GM18499 (cell line): ENCODE data around the gene CFAP126.
"Not testable (repeated sequence)": the region's sequence is repeated elsewhere in the genome, so short reads cannot be mapped to it uniquely, and the experiment has no call there.

Source experiments
- ATAC-seq: cut with Tn5 transposase; IDR thresholded peaks from one replicate; pipeline ENCODE4 v1.9.1; 2021; ENCODE audit warnings: moderate number of reproducible peaks; ENCODE audit not compliant: insufficient read depth, unreplicated experiment

The CFAP126 gene, protein sequence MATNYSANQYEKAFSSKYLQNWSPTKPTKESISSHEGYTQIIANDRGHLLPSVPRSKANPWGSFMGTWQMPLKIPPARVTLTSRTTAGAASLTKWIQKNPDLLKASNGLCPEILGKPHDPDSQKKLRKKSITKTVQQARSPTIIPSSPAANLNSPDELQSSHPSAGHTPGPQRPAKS

DNA sequence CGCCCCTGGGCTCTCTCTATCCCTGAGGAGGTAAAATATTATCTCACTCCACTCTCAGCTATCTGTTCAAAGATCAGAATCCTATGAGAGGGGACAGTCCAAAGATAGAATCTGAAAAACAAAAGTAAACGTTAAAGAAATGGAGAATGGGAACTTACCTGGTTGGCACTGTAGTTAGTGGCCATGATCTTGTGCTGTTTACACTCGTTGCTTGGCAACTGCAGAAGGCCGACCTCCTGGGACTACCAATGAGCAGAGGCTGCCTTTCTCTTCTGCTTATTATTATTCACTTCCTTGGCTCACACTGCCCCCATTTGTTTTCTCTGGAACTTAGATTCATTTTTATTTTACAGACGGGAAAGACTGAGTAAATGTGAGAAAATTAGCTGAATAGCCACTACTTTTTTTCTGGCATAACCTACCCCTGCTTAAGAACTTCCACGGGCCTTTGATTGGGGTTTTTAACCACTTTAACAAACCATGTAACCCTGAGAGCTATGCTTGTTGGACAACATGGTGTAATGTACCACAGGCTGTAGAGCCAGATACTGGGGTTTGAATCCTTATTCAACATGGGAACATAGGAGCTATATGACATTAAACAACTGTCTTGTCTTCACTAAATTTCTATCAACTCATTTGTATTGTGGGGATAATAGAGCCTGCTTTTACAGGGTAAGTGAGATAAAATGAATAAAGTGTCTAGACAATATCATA is at the start of gene CFAP126:
Gene CFAP126 (minus strand): TSS at position 193 of the 717 bp plus-strand sequence. CDS start 8 bp downstream, at position 185.
- peak; percentile 74 for ATAC-seq

DNA sequence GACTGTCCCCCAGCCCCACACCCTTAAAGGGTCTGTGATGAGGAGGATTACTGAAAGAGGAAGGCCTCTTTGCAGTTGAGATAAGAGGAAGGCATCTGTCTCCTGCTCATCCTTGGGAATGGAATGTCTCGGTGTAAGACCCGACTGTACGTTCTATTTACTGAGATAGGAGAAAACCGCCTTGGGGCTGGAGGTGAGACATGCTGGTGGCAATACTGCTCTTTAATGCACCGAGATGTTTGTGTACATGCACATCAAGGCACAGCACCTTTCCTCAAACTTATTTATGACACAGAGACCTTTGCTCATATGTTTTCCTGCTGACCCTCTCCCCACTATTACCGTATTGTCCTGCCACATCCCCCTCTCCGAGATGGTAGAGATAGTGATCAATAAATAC is 45.4 kb upstream of the CFAP126 start:
- ATAC-seq = not testable (repeated sequence)

DNA sequence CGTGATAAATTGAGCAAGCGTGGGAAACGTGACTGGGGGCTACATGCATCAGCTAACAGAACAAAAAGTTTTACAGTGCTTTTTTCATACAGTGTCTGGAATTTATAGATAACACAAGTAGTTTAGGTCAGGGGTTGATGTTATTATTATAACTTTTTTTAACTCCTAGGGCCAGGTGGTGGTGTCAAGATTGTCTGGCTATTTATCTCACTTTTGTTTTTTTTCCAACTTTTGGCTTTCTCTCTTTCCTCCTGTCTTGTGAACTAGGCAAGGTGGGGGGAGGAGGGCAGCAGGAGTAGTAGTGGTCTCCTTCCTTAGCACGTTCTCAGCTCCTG is 42.9 kb upstream of the CFAP126 start:
- not testable (repeated sequence) for ATAC-seq

DNA sequence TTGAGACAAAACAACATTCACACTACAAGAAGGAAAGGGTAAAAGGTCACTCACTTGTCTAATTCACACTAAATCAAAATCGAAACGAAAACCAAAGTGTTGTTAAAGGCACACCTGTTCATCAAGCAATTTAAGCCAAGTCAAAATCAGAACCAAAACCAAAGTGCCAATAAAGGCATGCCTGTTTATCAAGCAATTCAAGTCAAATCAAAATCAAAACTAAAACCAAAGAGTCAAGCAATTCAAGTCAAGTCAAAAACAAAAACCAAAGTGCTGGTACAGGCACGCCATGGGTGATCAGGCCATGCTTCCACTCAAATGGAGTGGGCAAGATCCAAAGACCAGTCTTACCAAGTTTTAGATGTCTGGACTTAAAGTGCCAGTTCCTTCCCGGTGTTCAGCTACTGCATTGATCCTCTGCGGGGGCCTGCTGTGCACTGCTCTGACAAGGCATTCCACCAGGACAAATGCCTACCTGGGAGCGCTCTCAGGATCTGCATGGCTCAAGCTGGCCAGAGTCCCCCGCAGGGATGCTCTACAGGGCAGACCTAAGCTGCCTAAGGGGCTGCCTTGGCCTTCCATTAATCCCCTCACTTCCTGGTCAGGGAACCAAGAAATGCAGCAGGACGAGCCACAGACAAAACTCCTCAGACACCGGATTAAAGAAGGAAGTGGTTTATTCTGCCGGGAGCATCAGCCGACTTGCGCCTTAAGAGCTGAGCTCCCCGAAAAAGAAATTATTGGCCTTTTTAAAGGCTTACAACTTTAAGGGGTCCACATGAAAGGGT is 42.4 kb upstream of the CFAP126 start:
- not testable (repeated sequence) for ATAC-seq

DNA sequence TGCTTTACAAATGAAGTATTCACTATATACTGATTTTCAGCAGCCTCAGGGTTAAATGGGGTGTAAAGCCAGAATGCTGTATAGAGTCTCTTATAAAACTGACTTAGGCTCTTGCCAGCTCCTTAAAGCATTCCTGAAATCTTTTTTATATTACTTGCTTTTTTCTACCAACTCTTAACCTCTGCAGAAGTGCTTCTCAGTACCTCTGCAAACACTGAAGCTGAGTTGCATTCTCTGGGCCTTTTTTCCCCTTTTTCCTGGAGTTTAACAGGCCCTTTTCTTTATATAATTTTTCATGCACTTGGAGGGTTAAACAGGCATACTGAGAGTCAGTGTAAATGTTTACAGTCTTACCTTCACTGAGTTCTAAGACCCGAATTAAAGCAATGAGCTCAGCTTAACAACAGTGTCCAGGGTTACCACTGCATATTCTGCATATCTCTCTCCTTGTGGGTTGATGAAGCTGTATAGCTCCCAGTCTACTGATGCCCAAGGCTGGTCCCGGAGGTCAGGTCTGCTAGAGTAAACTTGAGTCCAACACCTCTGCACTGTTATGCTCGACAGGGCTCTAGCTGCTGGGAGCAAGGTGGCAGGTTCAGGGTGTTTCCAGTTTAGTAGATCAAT is 40.9 kb upstream of the CFAP126 start:
- ATAC-seq = no peak

DNA sequence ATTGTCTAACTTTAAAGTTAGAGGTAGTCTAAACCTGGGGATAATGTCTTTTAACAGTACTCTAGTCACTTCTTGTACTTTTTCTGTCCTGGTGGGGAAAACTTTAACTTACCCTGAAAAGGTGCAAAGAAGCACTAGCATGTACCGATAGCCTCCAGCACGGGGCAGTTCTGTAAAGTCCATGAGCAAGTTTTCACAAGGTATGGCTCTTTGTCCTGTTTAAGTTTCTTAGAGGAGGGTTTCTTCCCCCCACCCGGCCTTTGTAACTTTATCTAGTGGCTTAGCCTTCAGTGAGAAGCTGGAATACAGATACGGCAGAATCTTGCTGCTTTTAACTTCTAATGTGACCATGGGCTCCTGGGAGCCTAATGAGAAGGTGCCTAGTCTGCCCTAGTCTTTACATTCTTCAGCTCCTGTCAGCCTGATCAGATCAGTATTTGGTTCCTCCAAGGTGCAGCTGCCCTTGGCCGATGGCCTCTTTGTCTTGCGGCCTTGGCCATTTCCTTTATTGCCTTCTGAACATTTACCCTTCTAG is 39.8 kb upstream of the CFAP126 start:
- ATAC-seq = no peak

DNA sequence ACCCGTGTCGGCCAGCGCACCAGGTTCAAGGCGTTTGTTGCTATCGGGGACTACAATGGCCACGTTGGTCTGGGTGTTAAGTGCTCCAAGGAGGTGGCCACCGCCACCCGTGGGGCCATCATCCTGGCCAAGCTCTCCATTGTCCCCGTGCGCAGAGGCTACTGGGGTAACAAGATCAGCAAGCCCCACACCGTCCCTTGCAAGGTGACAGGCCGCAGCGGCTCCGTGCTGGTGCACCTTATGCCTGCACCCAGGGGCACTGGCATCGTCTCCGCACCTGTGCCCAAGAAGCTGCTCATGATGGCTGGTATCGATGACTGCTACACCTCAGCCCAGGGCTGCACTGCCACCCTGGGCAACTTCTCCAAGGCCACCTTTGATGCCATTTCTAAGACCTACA is 38.9 kb upstream of the CFAP126 start:
- not testable (repeated sequence) for ATAC-seq

DNA sequence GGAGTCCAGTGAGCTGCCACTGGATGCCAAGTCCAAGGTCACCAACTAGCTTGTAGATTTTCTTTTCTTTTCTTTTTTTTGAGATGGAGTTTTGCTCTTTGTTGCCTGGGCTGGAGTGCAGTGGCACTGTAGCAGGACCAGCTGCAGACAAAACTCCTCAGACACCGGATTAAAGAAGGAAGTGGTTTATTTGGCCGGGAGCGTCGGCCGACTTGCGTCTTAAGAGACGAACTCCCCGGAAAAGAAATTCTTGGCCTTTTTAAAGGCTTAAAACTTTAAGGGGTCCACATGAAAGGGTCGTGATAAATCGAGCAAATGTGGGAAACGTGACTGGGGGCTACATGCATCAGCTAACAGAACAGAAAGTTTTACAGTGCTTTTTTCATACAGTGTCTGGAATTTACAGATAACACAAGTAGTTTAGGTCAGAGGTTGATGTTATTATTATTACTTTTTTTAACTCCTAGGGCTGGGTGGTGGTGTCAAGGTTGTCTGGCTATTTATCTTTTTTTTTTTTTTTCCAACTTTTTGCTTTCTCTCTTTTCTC is 36.4 kb upstream of the CFAP126 start:
- ATAC-seq = no peak

DNA sequence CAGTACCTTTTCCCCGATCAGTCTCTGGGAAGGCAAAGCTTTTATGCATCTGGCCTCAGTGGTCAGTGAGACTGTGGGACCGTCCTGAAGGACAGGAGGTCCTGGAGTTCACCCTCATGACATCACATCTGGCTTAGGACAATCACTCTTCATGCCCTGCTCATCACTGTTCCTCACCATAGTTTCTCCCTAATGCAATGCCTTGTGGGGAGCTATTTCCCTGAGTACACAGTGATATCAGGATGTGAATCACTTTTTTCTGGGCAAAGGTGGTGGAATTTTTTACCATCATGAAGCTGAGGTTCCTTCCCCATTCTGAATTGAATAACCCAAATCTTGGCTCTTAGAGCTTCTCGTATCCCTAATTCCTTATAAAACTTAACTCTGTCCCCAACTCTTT is 34.8 kb upstream of the CFAP126 start:
- no peak for ATAC-seq

DNA sequence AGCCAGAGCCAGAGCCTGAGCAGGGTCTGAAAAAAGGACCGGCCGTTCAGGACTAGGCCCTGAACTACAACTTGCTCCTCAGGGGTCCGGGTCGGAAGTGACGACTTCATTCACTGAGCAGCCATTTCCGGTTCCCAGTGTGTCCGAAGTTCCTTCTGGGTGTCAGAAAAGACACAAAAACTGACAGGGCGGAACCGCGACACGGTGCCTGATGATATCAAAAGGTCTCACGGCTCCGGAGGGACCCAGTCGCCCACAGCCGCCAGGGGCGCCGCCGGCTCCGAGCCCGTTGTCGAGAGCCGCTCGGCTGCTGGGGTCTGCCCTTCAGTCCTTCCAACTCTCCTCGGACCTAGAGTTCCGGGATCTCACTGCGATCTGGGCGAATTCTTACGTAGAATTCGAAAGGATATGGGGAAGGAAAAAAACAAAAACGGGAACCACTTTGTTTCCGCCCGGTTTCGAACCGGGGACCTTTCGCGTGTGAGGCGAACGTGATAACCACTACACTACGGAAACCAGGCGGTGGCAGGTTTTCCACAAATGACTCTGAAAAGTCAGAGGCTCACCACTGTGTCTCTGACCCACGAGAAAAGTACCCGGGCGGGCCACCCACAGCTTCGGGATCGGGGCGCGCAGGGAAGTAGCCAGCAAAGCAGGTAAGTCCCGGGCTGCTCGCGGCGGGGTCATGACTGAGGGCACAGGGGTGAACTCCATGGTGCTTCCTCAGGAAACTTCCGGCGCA is 31.8 kb upstream of the CFAP126 start:
- peak; percentile 63 for ATAC-seq

DNA sequence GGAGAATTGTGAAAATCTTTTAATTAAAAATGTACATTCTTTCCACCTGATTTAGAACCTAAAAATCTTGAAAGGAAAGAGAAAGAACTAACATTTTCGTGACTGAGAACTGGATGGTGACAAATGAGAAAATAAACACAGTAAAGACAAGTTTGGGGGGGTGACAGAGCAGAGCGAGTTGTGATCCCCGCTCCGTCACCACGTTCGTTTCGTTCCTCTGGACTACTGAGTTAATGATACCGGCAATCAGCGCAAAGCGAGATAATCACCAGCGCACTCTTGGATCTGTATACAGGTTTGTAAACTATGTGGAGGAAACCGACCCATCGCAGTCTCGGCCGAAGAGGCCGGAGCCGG is 31.2 kb upstream of the CFAP126 start:
- no peak for ATAC-seq

DNA sequence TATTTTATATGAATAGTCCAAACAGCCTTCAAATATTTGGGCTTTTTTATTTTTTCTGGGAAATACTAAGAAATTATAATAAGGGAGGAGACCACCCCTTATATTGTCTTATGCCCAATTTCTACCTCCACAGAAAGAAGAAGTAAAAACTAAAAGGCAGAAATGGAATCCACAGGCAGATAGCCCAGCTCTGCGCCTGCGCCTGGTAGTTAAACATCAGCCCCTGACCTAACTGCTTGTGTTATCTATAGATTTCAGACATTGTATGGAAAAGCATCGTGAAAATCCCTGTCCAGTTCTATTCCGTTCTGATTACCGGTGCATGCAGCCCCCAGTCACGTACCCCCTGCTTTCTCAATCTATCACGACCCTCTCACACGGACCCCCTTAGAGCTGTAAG is 29.4 kb upstream of the CFAP126 start:
- not testable (repeated sequence) for ATAC-seq

DNA sequence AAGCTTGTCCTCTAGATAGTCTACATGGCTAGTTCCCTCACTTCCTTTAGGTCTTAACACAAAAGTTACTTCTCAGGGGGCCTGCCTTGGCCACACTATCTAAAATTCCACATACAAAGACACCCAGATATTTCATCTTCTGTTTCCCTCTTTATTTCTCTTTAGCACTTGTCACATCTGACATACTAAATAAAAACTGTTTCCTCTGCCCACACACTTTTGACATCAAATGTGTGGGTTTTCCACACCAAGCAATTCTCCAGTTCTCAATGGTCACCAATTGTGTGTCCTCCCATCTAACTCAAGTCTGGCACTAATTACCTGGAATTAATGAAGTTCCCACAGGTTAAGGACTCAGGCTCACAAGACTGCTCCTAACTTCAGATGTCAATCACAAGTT is 25.5 kb upstream of the CFAP126 start:
- no peak for ATAC-seq

DNA sequence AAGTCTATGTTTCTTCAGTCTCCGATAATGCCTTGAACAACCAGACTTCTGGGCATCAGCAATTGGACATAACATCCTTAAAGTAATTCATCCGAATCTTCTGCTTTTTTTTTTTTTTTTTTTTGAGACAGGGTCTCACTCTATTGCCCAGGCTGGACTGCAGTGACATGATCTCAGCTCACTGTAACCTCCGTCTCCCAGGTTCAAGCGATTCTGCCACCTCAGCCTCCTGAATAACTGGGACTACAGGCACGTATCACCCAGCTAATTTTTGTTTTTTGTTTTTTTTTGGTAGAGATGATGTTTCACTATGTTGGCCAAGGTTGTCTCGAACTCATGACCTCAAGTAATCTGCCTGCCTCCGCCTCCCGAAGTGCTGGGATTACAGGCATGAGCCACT is 23.9 kb upstream of the CFAP126 start:
- no peak for ATAC-seq

DNA sequence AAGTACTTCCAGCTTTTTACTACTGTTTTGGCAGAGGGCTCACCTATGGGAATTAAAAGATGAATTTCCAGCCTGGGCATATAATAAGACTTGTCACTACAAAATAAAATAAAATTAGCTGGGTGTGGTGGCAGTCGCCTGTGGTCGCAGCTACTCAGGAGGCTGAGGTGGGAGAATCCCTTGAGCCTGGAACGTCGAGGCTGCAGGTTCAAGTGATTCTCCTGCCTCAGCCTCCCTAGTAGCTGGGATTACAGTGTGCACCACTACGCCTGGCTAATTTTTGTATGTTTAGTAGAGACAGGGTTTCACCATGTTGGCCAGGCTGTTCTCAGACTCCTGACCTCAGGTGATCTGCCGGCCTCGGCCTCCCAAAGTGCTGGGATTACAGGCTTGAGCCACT is 23.5 kb upstream of the CFAP126 start:
- not testable (repeated sequence) for ATAC-seq

DNA sequence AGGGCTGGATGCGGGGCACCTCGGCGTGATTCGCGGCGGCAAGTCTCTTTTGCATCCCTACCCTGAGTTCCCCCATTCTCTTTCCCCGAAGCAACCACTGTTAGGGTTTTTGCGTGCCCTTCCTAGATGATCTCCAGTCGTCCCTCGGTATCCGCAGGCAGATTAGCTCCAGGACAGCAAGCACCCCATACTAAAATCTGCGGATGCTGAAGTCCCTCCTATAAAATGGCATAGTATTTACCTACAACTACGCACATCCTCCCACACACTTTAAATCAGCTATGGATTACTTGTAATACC is 22.8 kb upstream of the CFAP126 start:
- no peak for ATAC-seq

DNA sequence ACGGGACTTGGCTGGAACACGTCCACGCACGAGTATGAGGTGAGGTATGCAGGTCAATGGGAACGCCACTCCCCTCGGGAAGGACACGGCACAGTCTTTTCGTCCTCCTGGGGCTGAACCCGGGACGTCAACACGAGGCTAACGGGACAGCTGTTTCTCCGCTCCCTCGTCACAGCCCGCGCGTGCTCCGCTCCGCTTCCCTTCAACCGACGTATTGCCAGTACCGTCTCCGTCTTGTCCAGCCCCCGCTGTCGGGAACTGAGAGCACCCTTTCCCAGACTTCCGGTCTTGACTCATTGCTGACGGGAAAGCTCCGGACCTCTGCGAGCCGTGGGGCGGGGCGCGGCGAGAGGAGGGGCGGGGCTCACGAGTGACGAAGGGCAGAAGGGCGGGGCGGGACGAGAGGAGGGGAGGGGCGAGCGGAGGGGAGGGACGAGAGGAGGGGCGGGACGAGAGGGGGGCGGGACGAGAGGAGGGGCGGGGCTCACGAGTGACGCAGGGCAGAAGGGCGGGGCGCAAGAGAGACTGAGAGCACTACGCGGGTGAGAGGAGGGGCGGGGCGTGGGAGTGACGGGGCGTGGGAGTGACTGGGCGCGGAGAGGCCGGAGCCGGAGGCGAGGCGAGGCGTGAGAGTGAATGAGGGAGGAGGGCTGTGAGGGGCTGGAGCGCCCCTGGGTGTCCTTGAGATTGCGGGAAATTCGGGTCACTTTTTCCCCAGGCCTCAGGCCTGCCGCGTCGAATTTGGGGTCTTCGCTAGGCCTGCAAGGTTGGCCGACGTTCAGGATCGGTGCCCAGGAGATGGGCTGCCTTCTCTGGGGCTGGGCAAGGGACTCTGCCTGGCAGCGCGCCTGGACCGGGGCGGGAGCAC is 22.2 kb upstream of the CFAP126 start:
- peak; percentile 50 for ATAC-seq

DNA sequence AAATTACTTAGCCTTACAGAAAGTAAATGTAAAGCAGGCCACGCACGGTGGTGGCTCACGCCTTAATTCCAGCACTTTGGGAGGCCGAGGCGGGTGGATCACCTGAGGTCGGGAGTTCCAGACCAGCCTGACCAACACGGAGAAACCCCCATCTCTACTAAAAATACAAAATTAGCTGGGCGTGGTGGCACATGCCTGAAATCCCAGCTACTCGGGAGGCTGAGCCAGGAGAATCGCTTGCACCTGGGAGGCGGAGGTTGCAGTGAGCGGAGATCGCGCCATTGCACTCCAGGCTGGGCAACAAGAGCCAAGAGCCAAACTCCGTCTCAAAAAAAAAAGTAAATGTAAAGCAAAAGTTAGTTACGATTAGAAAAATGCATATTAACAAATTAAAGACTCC is 21.5 kb upstream of the CFAP126 start:
- ATAC-seq = not testable (repeated sequence)

DNA sequence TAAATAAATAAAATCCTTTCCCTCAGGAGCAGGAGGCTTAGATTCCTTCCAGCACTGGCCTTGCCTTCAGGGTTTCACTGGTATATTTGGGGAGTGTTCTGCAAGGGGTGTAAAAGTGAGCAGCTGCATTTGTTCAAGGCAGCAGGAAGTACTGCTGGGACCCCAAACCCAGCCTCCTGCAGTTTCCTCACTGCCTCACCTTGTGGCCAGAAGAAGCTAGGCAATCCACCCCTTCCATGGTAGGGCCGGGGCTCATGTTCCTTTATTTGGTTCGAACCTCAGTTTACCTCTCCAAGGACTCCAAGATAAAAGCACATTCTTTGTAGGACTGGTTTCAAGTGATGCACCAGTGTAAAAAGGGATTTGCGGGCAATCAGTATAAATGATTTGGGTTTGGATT is 21.0 kb upstream of the CFAP126 start:
- ATAC-seq = no peak
